NCI-H2107 treated with DMSO at 0.1 percent for 48 hours (cell line): ENCODE results near the gene HYLS1.

Experiments
- DNase-seq: peaks from one replicate; lab custom pipeline; 2025; ENCODE audit not compliant: unreplicated experiment; lab: John Stamatoyannopoulos, UW

Gene HYLS1

DNA sequence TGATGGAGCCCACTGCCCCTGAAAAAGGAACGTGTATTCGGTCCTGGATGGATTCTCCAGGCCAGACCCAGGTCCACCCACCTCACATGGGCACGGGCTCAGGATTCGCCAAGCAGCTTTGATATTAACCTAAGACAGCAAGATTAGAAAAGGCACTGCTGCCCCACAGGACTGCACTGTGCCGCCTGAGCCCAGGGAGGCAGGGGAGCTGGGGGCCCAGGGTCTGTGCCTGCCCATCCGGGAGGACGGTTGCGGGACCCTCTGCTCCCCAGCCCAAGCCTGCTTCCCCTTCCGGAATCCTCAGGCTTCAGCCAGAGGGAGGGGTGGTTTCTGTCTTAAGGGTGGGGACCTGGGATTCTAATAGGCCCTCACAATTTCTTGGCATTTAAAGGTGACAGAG lies 44.8 kb downstream of the HYLS1 start:
- no peak for DNase-seq

DNA sequence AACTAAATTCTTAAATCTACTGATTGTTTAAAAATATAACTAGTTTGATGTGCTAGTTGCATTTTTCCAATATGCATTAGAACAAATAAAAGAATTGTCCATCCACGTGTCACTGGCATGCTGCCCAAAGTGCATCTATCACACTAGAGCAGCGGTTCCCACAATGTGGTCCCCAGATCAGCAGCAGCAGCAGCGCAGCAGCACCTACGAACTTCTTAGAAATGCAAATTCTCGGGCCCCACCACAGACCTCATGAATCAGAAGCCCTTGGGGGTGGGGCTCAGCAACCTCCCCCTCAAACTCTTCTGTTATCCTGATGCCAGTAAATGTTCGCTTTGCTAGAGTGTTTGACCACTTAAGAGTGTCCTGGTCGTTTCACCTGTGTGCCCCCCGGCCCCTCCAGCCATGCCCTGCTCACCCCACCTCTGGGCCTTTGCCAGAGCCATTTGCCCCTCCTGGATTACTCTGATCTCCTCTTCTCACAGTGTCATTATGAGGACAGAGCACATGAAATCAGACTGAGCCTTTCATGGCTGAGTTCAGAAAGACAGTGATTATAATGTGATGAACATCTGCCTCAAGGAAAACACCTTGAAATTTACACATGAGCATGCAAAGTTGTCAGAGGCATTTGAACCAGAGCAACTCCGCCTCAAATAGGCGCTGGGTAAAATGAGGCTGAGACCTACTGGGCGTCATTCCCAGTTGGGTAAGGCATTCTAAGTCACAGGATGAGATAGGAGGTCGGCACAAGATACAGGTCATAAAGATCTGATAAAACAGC lies 45.8 kb downstream of the HYLS1 start:
- DNase-seq, result no peak

DNA sequence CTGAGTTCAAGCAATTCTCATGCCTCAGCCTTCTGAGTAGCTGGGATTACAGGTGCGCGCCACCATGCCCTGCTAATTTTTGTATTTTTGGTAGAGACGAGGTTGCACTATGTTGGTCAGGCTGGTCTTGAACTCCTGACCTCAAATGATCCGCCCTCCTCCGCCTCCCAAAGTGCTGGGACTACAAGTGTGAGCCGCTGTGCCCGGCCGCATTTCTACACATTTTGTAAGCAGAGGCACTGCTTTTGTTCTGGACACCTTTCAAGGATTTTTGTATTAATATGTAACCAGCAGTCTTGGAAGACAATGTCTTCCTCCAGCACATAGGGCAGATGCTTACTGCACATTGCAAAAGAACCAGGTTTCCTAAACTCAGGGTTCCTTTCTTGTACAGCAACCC lies 47.0 kb downstream of the HYLS1 start:
- no peak for DNase-seq

DNA sequence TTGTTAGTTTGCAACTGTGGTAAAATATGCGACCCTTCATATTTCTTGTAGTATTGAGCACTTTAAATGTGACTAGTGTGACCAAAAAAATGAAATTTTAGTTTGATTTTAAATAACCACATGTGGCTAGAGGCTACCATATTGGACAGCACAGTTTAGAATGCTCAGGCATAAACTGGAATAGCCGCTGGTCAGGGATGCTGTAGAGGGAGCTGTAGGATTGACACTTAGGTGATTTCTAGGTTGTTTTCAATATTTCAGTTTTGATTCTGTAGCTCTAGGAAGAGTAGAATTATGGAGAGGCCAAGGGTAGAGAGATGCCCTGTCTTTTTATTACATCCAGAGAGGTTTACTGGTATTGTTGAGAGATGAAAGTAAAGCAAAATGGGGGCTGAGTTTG lies 47.6 kb downstream of the HYLS1 start:
- DNase-seq, result no peak

DNA sequence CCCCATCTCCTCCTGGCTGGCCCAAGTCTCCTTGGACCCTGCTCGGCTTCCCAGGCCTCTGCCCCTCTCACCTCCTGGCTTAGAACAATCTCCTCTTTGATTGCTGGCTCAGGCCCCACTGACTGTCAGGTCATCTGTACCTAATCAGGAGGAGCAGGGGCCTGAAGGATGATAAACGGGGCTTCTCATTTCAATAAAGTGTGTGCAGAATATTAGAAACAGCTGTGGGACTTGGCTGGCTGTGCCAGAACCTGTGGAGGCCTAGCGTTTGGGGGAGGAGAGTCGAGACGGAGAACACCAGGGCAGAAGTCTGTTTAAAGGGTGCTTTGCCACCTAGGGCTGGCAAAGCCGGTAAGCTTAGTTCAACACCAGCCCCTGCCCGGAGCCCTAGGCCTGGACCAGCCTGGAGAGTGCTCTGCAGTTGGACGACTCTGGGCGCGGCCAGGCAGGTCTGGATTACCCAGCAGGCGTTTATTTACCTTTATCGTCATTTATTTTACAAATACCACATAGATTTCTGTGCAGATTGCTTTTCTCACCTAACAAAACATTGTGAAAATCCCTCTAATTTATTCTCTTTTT lies 48.2 kb downstream of the HYLS1 start:
- DNase-seq, result no peak

- DNase-seq, result no peak
Observed at GRCh38 chr11:125938418-125938817, 51.0 kb downstream of the HYLS1 start.

DNA sequence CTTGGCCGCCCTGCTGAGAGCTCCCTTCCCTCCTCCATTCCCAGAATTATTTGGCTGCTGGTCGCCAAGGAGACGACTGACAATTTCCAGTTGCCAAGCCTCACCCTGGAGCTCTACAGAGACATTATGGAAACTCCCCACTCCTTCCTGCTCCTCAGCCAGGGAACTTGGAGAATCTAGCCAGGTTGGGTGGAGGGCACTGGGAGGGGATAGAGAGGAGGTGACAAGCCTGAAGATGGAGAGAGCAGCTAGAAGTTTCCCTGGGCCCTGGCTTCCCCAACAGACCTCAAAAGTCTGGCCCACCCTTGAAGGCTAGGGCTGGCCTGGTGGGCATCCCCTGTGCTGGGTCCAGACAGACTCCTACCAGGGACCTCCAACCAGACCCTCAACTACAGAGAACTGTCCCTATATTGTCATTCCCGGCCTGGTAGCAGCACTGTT lies 51.6 kb downstream of the HYLS1 start:
- DNase-seq, result no peak

GRCh38 chr11:125940145-125940544 lies 52.7 kb downstream of the HYLS1 start:
- no peak for DNase-seq

GRCh38 chr11:125941267-125941618 lies 53.8 kb downstream of the HYLS1 start:
- no peak for DNase-seq

GRCh38 chr11:125941619-125942611 lies 54.4 kb downstream of the HYLS1 start:
- DNase-seq, result peak; percentile 59

GRCh38 chr11:125942771-125943428 lies 55.4 kb downstream of the HYLS1 start:
- no peak for DNase-seq

DNA sequence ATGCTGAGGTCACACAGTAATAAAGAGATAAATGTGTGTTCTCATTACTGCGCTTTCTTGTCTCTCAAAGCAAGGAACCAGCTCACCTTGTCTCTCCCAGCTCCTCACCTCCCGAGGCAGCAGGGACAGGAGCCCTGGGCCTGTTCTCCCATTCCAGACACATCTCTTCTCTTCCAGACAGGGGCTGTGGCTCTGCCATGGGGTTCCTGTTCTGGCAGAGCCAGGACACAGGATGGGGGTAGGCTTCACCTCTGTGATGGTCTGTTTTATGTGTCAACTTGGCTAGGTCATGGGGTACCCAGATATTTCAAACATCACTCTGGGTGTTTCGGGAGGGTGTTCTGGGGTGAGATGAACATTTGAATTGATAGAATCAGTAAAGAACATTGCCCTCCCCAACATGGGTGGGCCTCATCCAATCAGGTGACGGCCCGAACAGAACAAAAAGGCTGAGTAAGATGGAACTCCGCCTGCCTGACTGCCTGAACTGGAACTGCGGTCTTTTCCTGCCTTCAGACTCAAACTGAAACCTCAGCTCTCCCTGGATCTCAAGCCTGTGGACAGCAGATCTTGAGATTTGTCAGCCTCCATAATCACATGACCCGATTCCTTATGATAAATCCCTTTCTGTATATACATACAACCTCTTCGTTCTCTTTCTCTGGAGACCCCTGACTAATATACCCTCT lies 56.3 kb downstream of the HYLS1 start:
- no peak for DNase-seq

- DNase-seq, result no peak
Observed at GRCh38 chr11:125944350-125945010, 57.0 kb downstream of the HYLS1 start.

DNA sequence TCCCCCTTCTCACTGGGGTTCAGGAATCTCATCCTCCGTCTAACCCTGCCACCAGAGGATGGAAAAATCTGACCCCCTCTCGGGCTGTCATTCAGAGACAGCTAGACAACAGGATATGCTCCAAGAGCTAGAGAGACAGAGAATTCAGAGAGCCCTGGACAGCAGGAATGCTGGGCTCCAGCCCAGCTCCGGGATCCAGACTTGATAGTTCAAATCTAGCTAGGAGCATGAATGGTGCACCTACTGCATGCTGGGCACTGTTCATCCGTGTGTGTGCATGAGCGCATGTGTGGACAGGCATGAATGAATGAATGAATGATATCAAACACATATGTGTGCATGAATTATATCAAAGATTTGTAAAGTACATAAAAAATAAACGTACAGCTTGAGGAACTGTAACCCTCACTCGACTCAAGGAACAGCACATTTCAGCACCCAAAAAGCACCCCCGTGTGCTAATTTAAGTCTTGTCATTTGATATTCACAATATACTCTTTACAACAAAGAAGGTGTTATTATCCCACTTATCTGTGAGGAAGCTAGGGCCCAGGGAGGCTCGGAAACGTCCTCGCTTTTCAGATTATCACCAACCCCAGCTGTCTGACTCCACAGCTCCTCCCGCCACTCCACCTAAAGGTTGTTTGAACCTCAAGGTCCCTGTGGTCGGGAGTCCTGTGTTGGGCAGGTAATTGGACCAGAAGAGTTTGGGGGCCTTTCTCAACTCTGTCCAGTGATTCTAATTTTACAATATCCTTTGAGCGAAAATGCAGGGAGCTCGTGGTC lies 57.7 kb downstream of the HYLS1 start:
- DNase-seq, result no peak

DNA sequence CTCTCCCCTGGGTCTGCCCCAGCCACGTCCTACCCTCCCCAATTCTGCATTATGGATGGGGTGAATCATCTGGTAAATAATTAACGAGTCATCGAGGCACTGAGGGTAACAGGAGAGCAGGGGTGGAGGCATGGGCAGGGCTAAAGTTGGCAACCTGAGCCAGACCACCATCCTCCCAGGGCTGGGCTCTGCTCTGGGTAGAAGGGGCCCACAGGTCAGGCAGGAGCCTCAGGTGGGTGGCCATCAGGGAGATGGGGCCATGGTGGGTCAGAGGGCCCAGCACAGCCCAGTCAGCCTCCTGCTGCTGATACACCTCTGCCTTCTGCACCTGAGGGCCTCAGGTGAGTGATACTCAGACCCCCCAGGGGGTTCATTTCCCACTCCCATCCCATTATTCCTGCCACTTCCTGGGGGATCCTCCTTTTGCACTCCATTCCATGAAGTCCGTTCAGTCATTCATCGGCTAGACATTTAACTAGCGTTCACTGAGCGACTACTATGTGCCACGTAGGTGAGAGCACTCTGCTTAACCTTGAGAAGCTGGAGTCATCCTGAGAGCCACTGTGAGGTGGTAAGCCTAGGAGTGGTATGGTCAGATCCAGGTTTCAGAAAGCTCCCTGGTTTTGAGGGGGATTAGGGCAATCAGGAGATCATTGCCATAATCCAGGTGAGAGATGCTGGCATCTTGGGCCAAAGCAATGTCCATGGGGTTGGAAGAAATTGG lies 58.5 kb downstream of the HYLS1 start, which contains the start of gene VSIG10L2:
Gene VSIG10L2, plus strand, starts transcription at position 248 of the 724 bp plus-strand sequence. Its CDS starts 12 bp downstream, at position 260.
- DNase-seq, result no peak

DNA sequence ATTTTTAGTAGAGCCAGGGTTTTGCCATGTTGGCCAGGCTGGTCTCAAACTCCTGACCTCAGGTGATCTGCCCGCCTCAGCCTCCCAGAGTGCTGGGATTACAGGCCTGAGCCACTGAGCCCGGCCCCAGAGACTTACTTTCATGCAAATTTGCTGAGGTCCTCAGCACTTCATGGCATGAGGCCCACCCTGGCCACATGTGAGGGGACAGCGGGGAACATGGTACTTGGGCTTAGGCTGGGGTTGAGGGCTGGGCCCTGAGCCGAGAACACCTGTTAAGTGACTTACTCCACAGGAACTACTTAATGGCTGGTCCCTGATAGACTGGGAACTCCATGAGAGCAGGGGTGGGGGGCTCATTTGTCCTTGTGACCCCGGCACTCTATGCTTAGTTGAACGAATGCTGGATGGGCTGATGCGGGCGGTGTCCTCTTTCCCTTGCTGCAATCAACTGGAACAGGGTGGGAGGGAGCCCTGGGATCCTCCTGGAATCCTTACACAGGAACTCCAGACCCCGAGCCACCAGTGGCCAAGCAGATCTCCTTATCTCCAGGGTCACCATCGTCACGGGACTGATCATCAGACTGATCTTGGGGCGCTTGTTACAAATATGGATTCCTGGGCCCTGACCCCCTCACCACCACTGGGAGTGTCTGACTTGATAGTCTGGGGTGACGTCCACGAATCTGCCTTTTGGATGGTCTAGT lies 59.4 kb downstream of the HYLS1 start:
- no peak for DNase-seq

DNA sequence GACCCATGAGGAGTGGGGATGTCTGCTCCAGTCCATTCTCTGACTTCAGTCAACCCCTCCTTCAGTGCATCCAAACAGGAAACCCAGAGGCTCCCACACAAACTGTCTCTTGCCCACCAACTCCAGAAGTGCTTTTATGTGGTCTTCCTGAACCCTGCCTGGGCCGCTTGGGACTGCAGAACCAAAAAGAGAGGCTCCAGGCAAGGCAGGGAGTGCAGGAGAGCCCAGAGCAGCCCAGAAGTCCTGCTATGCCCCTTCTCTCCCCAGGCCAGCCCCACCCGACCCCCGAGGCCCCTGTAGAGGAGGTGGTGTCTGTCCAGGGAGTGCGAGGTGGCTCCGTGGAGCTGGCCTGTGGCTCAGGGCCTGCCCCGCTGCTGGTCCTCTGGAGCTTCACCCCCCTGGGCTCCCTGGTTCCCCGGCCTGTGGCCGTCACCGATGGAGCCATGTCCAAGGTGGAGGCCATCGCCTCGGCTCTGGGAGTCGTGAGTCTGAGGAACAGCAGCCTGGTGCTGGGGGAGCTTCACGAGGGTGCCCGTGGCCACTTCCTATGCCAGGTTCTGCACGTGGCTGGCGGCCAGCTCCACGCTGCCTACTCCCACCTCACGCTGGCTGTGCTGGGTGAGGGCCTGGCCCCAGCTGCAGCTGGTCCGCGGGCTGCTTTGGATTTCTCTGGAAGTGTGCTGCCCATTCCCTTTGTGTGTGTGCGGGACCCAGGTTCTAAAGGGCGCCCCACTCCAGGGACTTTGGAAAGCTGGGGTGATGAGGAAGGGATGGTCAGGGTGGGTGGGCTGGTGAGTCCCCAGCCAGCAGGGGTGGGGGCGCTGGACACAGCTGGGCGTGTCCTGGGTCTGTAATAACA lies 60.2 kb downstream of the HYLS1 start:
- no peak for DNase-seq
